Activated naive CD8-positive, alpha-beta T cell treated with anti-CD3 and anti-CD28 coated beads, Interleukin-2, amount 50 U/mL, for 16 hours (primary cell): ENCODE measurements around the gene CCDC148.

Experiments used
- DNase-seq: peaks from one replicate; pipeline ENCODE4 v3.0.0-alpha.2; 2020; ENCODE audit warnings: low read depth, low spot score

The CCDC148 gene

DNA sequence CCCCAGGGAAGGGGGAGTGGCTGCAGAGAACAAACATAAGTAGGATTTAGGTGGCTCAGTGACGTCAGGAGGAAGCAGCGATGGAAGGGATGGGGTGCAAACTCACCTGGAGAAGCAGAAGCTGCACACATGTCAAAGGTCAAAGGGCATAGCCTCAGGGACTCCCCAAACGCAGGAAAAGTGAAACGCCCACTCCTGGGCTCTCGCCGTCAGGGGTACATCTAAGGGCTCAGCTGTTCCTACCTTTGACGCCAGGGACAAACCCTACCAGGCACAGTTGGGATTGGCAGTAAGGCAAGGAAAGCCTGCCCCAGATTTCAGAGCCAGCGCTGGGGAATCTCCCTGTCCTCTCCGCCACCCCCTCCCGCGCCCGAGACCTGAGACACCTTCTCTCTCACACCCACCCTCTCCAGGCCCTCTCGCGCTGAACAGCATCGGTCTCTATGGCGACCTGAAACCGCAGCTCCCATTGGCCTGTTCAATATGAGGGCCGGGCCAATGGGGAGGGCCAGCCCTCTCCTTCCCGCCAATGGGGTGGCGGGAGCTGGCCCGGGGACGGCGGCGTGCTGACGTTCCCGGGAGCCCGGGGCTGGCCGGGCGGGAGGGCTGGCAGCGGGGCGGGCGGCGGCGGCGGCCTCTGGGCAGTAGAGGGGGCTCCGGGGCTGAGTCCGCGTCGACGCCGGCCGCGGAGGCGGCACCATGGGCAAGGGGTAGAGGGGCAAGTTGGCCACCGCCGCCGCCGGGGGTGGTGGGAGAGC lies at the start of gene CCDC148, which contains the start of gene PKP4:
TSS of gene CCDC148 (minus strand) at position 445 of the 758 bp plus-strand sequence. CDS start at position 131, 314 bp downstream.
TSS of gene PKP4 (plus strand) at position 644 of the 758 bp plus-strand sequence. CDS start 76,233 bp downstream, outside the sequence.
- peak; percentile 74 for DNase-seq

- DNase-seq: no peak
These were observed 48.9 kb upstream of the CCDC148 start for GRCh38 chr2:158505448-158505934.

- DNase-seq: no peak
These were observed 47.5 kb upstream of the CCDC148 start for GRCh38 chr2:158504088-158504487.

DNA sequence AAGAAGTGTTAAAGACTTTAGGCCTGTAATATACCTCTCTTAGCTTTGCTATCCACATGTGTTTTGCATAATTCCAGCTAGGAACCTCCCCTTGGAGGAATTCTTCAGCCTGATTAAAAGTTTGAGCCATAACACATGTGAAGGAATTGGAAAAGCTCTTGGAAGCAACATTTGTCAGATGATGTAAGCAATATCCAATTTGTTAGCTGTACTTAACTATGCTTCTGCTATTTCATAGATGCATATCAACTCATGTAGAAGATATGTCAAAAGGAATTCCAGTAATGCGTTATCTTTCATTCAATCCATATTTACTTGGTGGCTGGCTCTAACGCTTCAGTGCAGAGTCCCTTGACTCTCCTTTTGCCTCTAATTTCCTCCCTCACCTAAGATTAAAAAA lies 46.4 kb upstream of the CCDC148 start:
- DNase-seq: no peak

DNA sequence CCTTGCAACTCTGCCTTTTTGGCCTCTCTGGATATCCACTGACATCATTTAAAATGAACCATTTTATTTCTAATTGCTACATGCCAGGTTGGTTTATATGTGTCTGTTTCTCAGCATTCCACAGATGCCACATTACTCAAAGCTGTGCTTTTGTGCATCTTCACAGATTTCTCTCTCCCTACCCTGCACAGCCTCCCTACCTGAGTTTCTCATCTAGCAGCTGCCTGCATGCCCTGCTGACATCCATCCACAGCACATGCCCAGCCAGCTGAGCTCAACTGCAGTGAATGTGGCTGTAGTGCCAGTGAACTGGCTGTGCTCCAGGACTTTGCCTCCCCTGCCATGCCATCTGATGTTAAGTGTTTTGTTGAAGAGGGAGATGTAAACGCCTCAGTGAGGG lies 44.7 kb upstream of the CCDC148 start:
- DNase-seq: no peak

DNA sequence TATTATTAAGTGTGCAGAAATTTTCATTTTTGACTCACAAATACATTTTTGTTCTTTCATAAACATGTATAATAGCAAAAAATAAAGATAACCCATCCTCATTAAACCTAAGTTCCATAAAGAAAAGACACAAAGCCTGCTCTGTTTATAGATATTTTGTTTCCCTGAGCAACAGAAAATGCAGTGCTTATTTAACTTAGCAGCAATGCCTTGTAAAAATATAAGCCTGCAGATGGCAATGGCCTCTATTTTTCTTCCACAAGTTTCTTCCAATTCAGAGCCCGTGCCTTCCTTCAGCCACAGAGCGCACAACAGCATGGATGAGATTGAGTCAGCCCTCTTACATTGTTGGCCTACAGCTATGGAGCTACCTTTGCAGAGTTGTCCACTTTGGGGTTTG lies 43.8 kb upstream of the CCDC148 start:
- no peak for DNase-seq

GRCh38 chr2:158499383-158499782 lies 42.8 kb upstream of the CCDC148 start:
- DNase-seq: no peak

DNA sequence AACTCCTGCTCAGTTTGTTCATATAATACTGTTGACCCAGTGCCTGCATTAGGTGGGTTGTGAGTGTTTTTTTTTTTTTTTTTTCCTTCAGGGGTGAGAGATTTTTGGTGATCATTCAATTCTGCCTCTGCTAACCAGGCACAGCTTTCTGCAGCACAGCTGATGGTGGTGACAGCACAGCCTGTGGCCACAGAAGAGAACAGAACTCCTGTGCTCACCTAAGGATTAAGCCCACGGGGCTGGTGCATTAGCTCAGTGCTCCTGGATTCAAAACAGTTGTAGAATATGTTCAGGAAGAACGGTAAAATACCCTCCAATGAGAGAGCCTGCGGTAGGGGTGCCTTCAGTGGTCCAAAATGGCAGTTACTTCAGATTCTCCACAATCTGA lies 42.2 kb upstream of the CCDC148 start:
- no peak for DNase-seq

DNA sequence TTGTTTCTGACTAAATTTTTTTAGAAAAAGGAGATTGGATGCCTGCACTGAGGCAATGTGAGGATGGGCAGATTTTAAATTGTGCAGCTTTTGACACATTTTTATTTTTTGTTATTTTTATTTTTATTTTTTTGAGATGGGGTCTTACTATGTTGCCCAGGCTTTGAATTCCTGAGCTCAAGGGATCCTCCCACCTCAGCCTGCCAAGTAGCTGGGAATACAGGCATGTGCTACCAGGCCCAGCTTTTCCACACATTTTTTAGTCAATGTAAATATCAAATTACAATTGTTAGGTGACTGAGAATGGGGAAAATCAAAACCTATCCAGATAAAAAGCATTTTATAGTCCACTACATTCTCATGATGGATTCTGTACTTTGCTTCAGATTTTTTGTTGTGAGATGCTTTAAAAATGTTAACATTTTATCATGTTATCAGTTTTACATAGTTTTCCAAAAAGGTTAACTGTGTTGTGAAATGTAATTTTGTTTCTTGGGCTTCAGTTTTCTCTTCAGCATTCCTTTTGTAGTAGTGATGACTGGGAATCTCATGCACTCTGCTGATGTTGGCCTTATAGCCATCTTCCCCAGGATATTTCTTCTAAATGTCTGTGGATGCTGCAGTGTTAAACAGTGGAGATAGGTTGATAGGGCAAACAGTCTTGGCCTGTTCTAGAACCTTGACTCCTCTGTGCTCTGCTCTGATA lies 41.6 kb upstream of the CCDC148 start:
- no peak for DNase-seq

DNA sequence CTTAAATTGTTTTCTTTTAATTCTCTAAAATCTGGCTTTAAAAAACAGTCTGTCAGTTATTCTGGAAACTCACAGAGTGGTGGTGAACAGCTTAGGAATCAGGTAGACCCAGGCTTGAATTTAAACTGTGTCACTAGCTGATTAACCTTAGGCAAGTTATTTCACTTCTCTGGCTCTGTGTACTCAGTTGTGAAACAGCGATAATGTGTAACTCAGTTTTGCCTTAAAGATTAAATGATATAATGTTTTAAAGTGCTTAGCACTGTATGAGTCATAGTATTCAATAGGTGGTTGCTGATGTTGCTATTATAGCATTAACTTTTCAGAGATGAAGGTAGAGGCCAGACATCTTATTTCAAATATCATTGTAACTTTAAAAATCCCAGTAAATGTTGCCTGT lies 40.9 kb upstream of the CCDC148 start:
- DNase-seq: no peak

GRCh38 chr2:158496986-158497385 lies 40.4 kb upstream of the CCDC148 start:
- no peak for DNase-seq

- DNase-seq: no peak
These were observed 38.6 kb upstream of the CCDC148 start for GRCh38 chr2:158495175-158495574.

GRCh38 chr2:158493458-158493857 lies 36.9 kb upstream of the CCDC148 start:
- DNase-seq: no peak

DNA sequence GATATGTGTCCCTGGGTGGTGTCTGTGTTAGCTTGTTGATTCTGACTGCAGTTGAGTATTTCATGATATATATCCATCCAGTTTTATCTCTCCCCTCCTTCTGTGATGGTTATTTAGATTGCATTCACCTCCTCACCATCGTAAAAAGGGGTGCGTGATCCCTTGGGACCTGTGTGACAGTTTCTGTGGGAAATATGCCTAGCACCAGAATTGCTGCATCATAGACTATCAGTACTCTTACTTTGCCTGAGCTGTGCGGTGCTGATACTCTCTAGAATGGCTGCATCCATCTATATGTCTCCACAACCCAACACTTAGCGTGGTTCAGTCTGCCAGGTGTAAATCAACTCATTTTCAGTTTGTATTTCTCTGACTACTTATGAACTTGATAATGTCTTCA lies 34.5 kb upstream of the CCDC148 start:
- DNase-seq: no peak

DNA sequence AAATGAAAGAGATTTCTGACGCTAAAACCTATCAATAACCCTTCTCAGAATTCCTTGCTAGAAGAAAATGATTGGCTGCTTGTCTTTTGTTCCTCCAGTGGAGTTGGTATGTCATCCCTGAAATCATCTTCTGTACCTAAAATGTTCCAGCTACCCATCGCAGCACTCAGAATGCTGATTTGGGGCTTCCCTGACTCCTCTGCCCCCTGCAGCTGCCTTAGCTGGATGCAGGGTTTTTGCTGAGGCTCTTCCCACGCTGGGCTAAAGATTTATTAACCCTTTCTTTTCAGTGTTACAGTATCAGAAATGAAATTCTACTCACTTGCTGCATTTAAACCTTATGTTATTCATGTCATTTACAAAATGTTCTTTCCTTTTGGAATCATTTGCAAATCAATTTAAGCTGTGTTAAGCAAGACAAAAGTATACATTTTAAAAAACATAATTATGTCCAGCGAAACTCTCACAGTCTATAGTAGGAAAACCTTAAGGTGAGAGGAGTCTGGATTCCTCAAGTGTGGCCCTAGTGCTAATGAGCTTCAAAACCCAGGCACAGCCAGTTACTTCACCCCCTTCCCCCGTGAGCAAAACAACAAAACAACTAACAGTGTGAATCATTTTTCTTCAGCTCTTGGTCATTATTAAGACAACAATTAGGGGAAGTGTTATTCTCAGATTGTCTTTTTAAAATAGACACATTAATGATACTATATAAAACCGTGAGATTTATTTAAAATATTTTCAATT lies 33.0 kb upstream of the CCDC148 start:
- DNase-seq: no peak

GRCh38 chr2:158488442-158489216 lies 32.1 kb upstream of the CCDC148 start:
- DNase-seq: no peak

- DNase-seq: no peak
These were observed 30.9 kb upstream of the CCDC148 start for GRCh38 chr2:158487419-158487818.

GRCh38 chr2:158486970-158487325 lies 30.4 kb upstream of the CCDC148 start:
- DNase-seq: no peak

DNA sequence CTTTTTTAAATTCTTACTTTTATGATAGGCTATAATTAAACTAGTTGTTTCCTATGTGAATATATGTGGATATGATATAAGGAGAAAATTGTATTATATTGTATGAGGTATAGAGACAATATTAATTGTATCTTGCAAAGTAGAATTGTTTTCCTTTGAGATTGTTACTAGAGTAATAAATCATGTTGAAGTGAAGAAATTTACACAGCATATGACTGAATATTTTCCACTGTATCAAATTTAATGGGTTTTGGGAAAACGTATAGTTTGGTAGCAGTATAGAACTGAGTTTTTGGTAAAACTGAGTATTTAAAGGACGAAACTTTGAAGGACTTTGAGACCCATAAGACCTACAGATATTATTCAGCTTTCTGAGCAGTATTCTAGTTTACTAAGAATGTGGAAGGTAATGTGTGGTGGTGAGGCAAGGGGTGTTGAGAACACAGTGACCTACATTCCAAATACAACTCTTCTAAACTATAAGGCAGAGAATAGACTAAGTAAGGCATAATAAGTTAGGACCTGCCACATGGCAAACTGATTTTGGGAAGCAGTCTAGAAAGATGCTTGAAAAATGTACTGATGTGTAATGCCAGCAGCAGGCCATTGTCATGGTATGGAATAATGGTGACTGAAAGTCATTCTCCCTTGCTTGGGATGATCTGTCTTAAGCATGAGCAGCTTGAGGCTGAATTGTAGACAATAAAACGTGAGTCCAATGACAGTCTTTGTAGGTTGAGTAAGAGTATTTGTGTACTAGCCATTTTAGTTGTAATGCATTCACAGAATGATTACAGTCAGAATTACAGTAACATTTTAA lies 29.8 kb upstream of the CCDC148 start:
- no peak for DNase-seq

DNA sequence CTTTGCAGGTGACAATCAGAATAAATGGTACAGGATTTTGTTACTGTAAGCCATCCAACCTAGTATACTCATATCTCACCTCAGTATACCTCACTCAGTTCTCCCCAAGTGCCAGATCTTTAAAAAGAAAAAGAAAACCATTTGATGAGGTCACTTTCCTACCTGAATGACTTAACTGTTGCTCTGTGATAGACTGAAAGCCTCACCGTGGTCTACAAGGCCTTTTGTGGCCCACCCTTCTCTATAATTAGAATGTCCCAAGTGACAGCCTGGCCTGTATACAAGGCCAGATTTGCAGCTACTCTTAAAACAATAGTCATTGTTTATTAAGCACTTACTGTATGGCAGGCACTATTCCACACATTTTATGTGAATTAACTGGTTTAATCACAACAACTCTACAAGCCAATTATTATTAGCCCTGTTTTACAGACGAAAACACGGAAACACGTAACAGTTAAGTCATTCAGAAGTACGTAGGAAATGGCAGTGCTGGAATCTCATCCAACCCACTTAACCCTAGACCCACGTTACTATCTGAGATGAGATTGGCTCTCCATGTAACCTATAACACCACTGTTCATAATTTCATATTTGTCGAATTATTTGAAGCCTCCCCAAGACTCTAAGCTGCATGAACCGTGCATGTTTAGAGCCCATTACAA lies 28.5 kb upstream of the CCDC148 start:
- DNase-seq: no peak
